Right cardiac atrium (tissue), 5 donors: ENCODE data around the gene MAPK4. TPM values are rescaled to one million over a fixed set of nuclear protein-coding genes. Genes with fewer than 3 reads are reported as not detected.
"Not testable (repeated sequence)": the region's sequence is repeated elsewhere in the genome, so short reads cannot be mapped to it uniquely, and the experiment has no call there.

Source experiments
- ATAC-seq, 2 donors: fragments of 200-7000 bp; cut with Tn5 transposase; one replicate each; pipeline versions ENCODE4 v1.8.0 to v1.9.1; 2020; ENCODE audit warnings: moderate library complexity in 2 of 2, mild to moderate bottlenecking in 1 of 2
- DNase-seq, 3 donors: peaks; one replicate each; pipeline ENCODE4 v3.0.0-alpha.2; 2020
- H3K27ac ChIP-seq: one replicate; pipeline ENCODE4 v1.5.1; 2013; ENCODE audit warnings: mild to moderate bottlenecking, low read length, control low read depth, moderate library complexity
- H3K27me3 ChIP-seq: one replicate; pipeline ENCODE4 v1.6.1; 2013; ENCODE audit not compliant: control insufficient read depth, insufficient read depth
- H3K4me1 ChIP-seq: one replicate; pipeline ENCODE4 v1.6.1; 2013; ENCODE audit warnings: low read length; ENCODE audit not compliant: control insufficient read depth, insufficient read depth
- H3K4me3 ChIP-seq: one replicate; pipeline ENCODE4 v1.5.1; 2013; ENCODE audit warnings: low read length, control low read depth
- H3K9me3 ChIP-seq: one replicate; pipeline ENCODE4 v1.6.1; 2013; ENCODE audit warnings: low read length; ENCODE audit not compliant: control insufficient read depth
- WGBS: extraction: QIAGEN DNeasy Blood & Tissue Kit; methylation state at CpG from one replicate; pipeline ENCODE4 v1.1.7; 2013; 5-methylcytosine and 5-hydroxymethylcytosine counted together
- intact Hi-C, 4 donors: fragments of 100-400 bp; cut with DNase I; formaldehyde crosslinking; loops; one replicate each; pipeline versions ENCODE4 v1.11.0 to v1.14.0; 2022 to 2023
- polyA plus RNA-seq: library from polyadenylated mRNA; stranded (reverse); fragments of 200-250 nt; gene quantifications from one replicate; pipeline ENCODE4 v1.2.3, GENCODE V29; 2013
- total RNA-seq, 4 donors: library from RNA; stranded (reverse); fragmentation: NEBNext Ultra II Directional; extraction: Animal tissue kit (Norgen Biotek cat#: 25700); gene quantifications; one replicate each; pipeline ENCODE4 v1.2.1, GENCODE V29; 2021
- donor health status: healthy with polysubstance abuse.
- donor health status: DM: no; HTN: yes; CAD: no.
- donor health status: DM: no; HTN: no; CAD: no.
- donor health status: DM: no; HTN: yes; CAD: no; lungs with severe emphysema.
- donor health status: DM: yes; HTN: yes; CAD: no.

Gene MAPK4
- total and polyA plus RNA-seq, 5 donors = 15.5 to 73.9 (median 29.1) TPM

GRCh38 chr18:50607378-50607926 lies 47.6 kb downstream of the MAPK4 start:
- H3K9me3 ChIP-seq = no peaks in the 10 kb centered on the region
- H3K4me1 ChIP-seq = peaks cover 2% of the 10 kb centered on the region
- intact Hi-C loops = no loop called here
- no peak overlapping the region for H3K27ac ChIP-seq
- DNase-seq (no peak), ATAC-seq (peak; percentile 44 to 75)
- no peak overlapping the region for H3K4me3 ChIP-seq
- H3K27me3 ChIP-seq = no peaks in the 10 kb centered on the region
- WGBS = 52% methylated on average over 5 of the region's 5 CpGs

- H3K27ac ChIP-seq, H3K9me3 ChIP-seq, H3K27me3 ChIP-seq, ATAC-seq, H3K4me3 ChIP-seq, H3K4me1 ChIP-seq, DNase-seq, intact Hi-C loops: not testable (repeated sequence)
- 93% methylated on average over 26 of the region's 26 CpGs for WGBS
Observed at GRCh38 chr18:50609171-50609570, 49.3 kb downstream of the MAPK4 start.

GRCh38 chr18:50610349-50610748 lies 50.5 kb downstream of the MAPK4 start:
- no peak for DNase-seq
- no peaks in the 10 kb centered on the region for H3K27me3 ChIP-seq
- no peaks in the 10 kb centered on the region for H3K9me3 ChIP-seq
- no peak for ATAC-seq
- no peak overlapping the region for H3K4me3 ChIP-seq
- intact Hi-C loops = no loop called here
- no peak overlapping the region for H3K27ac ChIP-seq
- 76% methylated on average over 4 of the region's 4 CpGs for WGBS
- peaks cover 5% of the 10 kb centered on the region for H3K4me1 ChIP-seq

GRCh38 chr18:50611529-50611941 lies 51.6 kb downstream of the MAPK4 start:
- peak overlapping the region; percentile 70 for H3K27ac ChIP-seq
- peaks cover 7% of the 10 kb centered on the region for H3K4me1 ChIP-seq
- WGBS = 31% methylated on average over 5 of the region's 5 CpGs
- no peaks in the 10 kb centered on the region for H3K9me3 ChIP-seq
- ATAC-seq = peak; percentile 27 to 79
- DNase-seq = no peak
- no peak overlapping the region for H3K4me3 ChIP-seq
- no peaks in the 10 kb centered on the region for H3K27me3 ChIP-seq
- intact Hi-C loops = no loop called here

- 69% methylated on average over 5 of the region's 5 CpGs for WGBS
- no peaks in the 10 kb centered on the region for H3K27me3 ChIP-seq
- ATAC-seq (peak; percentile 75 to 81), DNase-seq (peak in 2 of 3 donors; percentile 57 to 65)
- H3K4me3 ChIP-seq = no peak overlapping the region
- H3K9me3 ChIP-seq = no peaks in the 10 kb centered on the region
- peaks cover 10% of the 10 kb centered on the region for H3K4me1 ChIP-seq
- intact Hi-C loops = no loop called here
- no peak overlapping the region for H3K27ac ChIP-seq
Observed at GRCh38 chr18:50614838-50615237, 55.0 kb downstream of the MAPK4 start.

GRCh38 chr18:50616484-50617048 lies 56.7 kb downstream of the MAPK4 start:
- 46% methylated on average over 5 of the region's 5 CpGs for WGBS
- intact Hi-C loops = no loop called here
- H3K27me3 ChIP-seq = no peaks in the 10 kb centered on the region
- H3K27ac ChIP-seq = peak overlapping the region; percentile 36
- no peak overlapping the region for H3K4me3 ChIP-seq
- DNase-seq = no peak
- no peaks in the 10 kb centered on the region for H3K9me3 ChIP-seq
- peak in 1 of 2 donors; percentile 33 for ATAC-seq
- H3K4me1 ChIP-seq = peaks cover 9% of the 10 kb centered on the region

GRCh38 chr18:50619861-50620275 lies 60.0 kb downstream of the MAPK4 start:
- peak overlapping the region; percentile 50 for H3K27ac ChIP-seq
- peaks cover 9% of the 10 kb centered on the region for H3K4me1 ChIP-seq
- DNase-seq (no peak), ATAC-seq (peak; percentile 47 to 67)
- 39% methylated on average over 4 of the region's 4 CpGs for WGBS
- no peaks in the 10 kb centered on the region for H3K9me3 ChIP-seq
- no peaks in the 10 kb centered on the region for H3K27me3 ChIP-seq
- intact Hi-C loops = no loop called here
- H3K4me3 ChIP-seq = no peak overlapping the region

GRCh38 chr18:50620319-50620718 lies 60.4 kb downstream of the MAPK4 start:
- Histone ChIP-seq H3K27ac (peak overlapping the region; percentile 50), H3K9me3 (no peaks in the 10 kb centered on the region), H3K4me3 (no peak overlapping the region), H3K4me1 (peaks cover 7% of the 10 kb centered on the region), H3K27me3 (no peaks in the 10 kb centered on the region)
- intact Hi-C loops = no loop called here
- DNase-seq (no peak), ATAC-seq (no peak)
- 66% methylated on average over 2 of the region's 2 CpGs for WGBS

- intact Hi-C loops = no loop called here
- peak in 1 of 2 donors; percentile 36 for ATAC-seq
Observed at GRCh38 chr18:50621366-50621765, 61.5 kb downstream of the MAPK4 start.

GRCh38 chr18:50622320-50622719 lies 62.4 kb downstream of the MAPK4 start:
- Histone ChIP-seq H3K9me3 (no peaks in the 10 kb centered on the region), H3K27ac (no peak overlapping the region), H3K4me3 (no peak overlapping the region), H3K27me3 (no peaks in the 10 kb centered on the region), H3K4me1 (peaks cover 4% of the 10 kb centered on the region)
- ATAC-seq (no peak), DNase-seq (no peak)
- 64% methylated on average over 3 of the region's 3 CpGs for WGBS
- intact Hi-C loops = no loop called here

More at GRCh38 chr18:50621366-50621765, 61.5 kb downstream of the MAPK4 start:
- H3K4me1 ChIP-seq = peaks cover 6% of the 10 kb centered on the region
- H3K27ac ChIP-seq = no peak overlapping the region
- no peaks in the 10 kb centered on the region for H3K27me3 ChIP-seq
- H3K9me3 ChIP-seq = no peaks in the 10 kb centered on the region
- no peak for DNase-seq
- WGBS = 44% methylated on average over 2 of the region's 2 CpGs
- no peak overlapping the region for H3K4me3 ChIP-seq

GRCh38 chr18:50622865-50623393 lies 63.0 kb downstream of the MAPK4 start:
- ATAC-seq (no peak), DNase-seq (no peak)
- Histone ChIP-seq H3K9me3 (no peaks in the 10 kb centered on the region), H3K4me1 (peaks cover 9% of the 10 kb centered on the region), H3K27me3 (no peaks in the 10 kb centered on the region), H3K4me3 (no peak overlapping the region), H3K27ac (no peak overlapping the region)
- intact Hi-C loops = no loop called here
- 43% methylated on average over 7 of the region's 7 CpGs for WGBS
